Breast epithelium (tissue), 3 donors: Measurements from ENCODE around the gene GLUD1.

Experiments used
- POLR2A ChIP-seq: fragments of 450-650 bp; IDR thresholded peaks from one replicate; pipeline ENCODE4 v1.6.1; 2016; ENCODE audit warnings: antibody characterized with exemption, mild to moderate bottlenecking, moderate library complexity
- POLR2AphosphoS5 ChIP-seq, 3 donors: sonication (generic); formaldehyde crosslinking; IDR thresholded peaks; one replicate each; pipeline ENCODE4 v1.6.1; 2017; ENCODE audit warnings: antibody characterized with exemption in 3 of 3
- TF ChIP-seq, protein P1 (sequence below), 3 donors: fragments of 450-650 bp; IDR thresholded peaks; one replicate each; pipeline ENCODE4 v1.5.1; 2016 to 2017; ENCODE audit warnings: antibody characterized with exemption in 3 of 3, mild to moderate bottlenecking in 3 of 3, moderate library complexity in 3 of 3

DNA sequence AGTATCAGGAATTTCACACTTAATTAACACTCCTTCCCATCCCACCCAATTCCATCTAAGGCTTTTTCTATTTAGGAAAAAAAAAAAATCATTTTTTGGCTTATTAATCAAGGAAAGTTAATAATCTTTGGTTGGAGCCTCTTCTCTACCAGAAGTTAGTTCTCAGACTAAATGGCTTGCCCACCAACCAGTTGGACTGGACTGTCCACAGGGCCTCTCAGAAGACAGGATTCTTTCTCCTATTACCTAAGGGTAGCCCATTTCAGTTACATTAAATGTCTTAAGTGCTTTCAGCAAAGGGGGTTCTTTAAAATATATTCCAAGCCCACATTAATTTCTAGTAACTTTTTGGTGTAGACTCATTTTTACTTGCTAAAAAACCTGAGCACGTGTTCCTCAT lies 35.2 kb downstream of the GLUD1 start:
- TF ChIP-seq, protein P1, sequence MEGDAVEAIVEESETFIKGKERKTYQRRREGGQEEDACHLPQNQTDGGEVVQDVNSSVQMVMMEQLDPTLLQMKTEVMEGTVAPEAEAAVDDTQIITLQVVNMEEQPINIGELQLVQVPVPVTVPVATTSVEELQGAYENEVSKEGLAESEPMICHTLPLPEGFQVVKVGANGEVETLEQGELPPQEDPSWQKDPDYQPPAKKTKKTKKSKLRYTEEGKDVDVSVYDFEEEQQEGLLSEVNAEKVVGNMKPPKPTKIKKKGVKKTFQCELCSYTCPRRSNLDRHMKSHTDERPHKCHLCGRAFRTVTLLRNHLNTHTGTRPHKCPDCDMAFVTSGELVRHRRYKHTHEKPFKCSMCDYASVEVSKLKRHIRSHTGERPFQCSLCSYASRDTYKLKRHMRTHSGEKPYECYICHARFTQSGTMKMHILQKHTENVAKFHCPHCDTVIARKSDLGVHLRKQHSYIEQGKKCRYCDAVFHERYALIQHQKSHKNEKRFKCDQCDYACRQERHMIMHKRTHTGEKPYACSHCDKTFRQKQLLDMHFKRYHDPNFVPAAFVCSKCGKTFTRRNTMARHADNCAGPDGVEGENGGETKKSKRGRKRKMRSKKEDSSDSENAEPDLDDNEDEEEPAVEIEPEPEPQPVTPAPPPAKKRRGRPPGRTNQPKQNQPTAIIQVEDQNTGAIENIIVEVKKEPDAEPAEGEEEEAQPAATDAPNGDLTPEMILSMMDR (IDR thresholded peaks at IDR 0.05) = no peak
- TF ChIP-seq POLR2AphosphoS5 (IDR thresholded peaks at IDR 0.05) (no peak), POLR2A (no peak)
